T-helper 2 cell (primary cell): ENCODE data around the gene TTC33.
"Not testable (repeated sequence)": the region's sequence is repeated elsewhere in the genome, so short reads cannot be mapped to it uniquely, and the experiment has no call there.

Experiments used
- DNase-seq, 5 experiments: peaks; one replicate each; pipeline versions ENCODE4 v3.0.0 to v3.0.0-alpha.2; 2012 to 2022

TTC33 gene

GRCh38 chr5:40569546-40570270 lies 186.1 kb downstream of the TTC33 start:
- DNase-seq, result no peak

GRCh38 chr5:40568548-40568947 lies 187.2 kb downstream of the TTC33 start:
- DNase-seq, result no peak

- DNase-seq, result not testable (repeated sequence)
These were observed 192.6 kb downstream of the TTC33 start for GRCh38 chr5:40563173-40563572.

GRCh38 chr5:40560474-40561110 lies 195.2 kb downstream of the TTC33 start:
- no peak for DNase-seq

- no peak for DNase-seq
These were observed 196.5 kb downstream of the TTC33 start for GRCh38 chr5:40559306-40559705.

GRCh38 chr5:40557501-40557900 lies 198.3 kb downstream of the TTC33 start:
- DNase-seq, result no peak

- no peak for DNase-seq
These were observed 198.9 kb downstream of the TTC33 start for GRCh38 chr5:40556811-40557210.

- DNase-seq, result no peak
These were observed 199.9 kb downstream of the TTC33 start for GRCh38 chr5:40555886-40556285.

- DNase-seq, result no peak
These were observed 200.9 kb downstream of the TTC33 start for GRCh38 chr5:40554813-40555212.

GRCh38 chr5:40554054-40554453 lies 201.7 kb downstream of the TTC33 start:
- DNase-seq, result peak in 1 of 5 experiments; percentile 19

GRCh38 chr5:40552981-40553380 lies 202.8 kb downstream of the TTC33 start:
- DNase-seq, result no peak

- no peak for DNase-seq
These were observed 204.0 kb downstream of the TTC33 start for GRCh38 chr5:40551496-40552491.

- DNase-seq, result no peak
These were observed 205.3 kb downstream of the TTC33 start for GRCh38 chr5:40550481-40550880.

GRCh38 chr5:40549616-40550015 lies 206.1 kb downstream of the TTC33 start:
- no peak for DNase-seq

- DNase-seq, result no peak
These were observed 207.7 kb downstream of the TTC33 start for GRCh38 chr5:40547994-40548575.

- DNase-seq, result no peak
These were observed 208.2 kb downstream of the TTC33 start for GRCh38 chr5:40547557-40547956.

- DNase-seq, result no peak
These were observed 215.5 kb downstream of the TTC33 start for GRCh38 chr5:40540301-40540700.

- DNase-seq, result no peak
These were observed 231.1 kb downstream of the TTC33 start for GRCh38 chr5:40524677-40525076.

GRCh38 chr5:40521925-40522324 lies 233.8 kb downstream of the TTC33 start:
- no peak for DNase-seq

- DNase-seq, result no peak
These were observed 234.5 kb downstream of the TTC33 start for GRCh38 chr5:40521108-40521785.

- no peak for DNase-seq
These were observed 237.3 kb downstream of the TTC33 start for GRCh38 chr5:40518485-40518917.

GRCh38 chr5:40515476-40515875 lies 240.3 kb downstream of the TTC33 start:
- no peak for DNase-seq
